Fibroblast of lung (primary cell): ENCODE data around the gene SETBP1.

Source experiments
- EZH2 ChIP-seq: IDR thresholded peaks from 2 replicates; pipeline ENCODE4 v1.5.1; 2012; ENCODE audit warnings: low read length, control low read depth, mild to moderate bottlenecking; ENCODE audit errors: missing control alignments
- TF ChIP-seq, protein P1 (sequence below), 2 donors: IDR thresholded peaks in 1 of 2; conservative IDR thresholded peaks in 1 of 2; 1 replicate in 1 of 2; 2 replicates in 1 of 2; pipeline ENCODE4 v1.5.1; 2011 to 2012; ENCODE audit warnings: low read length in 2 of 2, control low read depth in 1 of 2, inconsistent platforms in 1 of 2, low read depth in 1 of 2, mild to moderate bottlenecking in 1 of 2

DNA sequence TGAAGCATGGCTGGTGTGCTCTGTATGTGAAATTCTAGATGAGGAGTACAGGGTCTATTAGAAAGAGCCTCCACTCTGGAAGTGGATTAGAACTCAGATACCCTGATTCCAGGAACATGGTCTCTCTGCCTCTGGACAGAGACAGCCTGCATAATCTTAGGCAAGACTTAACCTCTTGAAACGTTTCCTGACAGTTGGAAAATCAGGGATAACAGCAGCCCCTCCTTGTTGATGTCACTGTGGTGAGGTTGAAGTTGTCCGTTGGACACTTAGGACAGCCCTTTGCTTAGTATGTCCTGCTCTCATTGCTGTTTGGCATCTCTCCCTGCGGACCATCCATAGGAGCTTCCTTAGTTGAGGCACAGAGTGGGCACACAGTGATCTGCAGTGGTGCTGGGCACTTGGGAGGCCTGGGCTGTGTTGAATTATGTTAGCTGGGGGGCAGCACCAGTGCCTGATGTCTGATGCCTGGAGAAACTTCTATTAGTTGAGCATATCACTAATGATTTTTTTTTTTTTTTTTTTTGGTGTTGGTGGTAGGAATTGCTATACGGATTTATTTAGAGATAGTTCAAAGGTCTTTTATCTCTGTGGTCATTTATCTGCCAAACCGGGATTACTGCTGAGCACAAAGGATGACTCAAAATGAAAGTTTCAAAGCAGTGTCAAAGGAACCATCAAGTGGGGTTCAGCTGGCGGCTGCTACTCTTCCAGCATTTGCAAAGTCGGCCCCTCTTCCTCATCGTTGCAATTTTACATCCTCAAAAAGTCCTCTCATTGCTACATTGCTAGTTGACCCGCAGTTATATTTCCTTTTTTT, 28.8 kb downstream of the SETBP1 start:
- TF ChIP-seq, protein P1, sequence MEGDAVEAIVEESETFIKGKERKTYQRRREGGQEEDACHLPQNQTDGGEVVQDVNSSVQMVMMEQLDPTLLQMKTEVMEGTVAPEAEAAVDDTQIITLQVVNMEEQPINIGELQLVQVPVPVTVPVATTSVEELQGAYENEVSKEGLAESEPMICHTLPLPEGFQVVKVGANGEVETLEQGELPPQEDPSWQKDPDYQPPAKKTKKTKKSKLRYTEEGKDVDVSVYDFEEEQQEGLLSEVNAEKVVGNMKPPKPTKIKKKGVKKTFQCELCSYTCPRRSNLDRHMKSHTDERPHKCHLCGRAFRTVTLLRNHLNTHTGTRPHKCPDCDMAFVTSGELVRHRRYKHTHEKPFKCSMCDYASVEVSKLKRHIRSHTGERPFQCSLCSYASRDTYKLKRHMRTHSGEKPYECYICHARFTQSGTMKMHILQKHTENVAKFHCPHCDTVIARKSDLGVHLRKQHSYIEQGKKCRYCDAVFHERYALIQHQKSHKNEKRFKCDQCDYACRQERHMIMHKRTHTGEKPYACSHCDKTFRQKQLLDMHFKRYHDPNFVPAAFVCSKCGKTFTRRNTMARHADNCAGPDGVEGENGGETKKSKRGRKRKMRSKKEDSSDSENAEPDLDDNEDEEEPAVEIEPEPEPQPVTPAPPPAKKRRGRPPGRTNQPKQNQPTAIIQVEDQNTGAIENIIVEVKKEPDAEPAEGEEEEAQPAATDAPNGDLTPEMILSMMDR (conservative IDR thresholded peaks at IDR 0.05 in 1 of 2, IDR thresholded peaks at IDR 0.05 in 1 of 2; ENCODE audit: low read depth in 1 of 2, low read length in 2 of 2), result no peak
- no peak for TF ChIP-seq EZH2
